Natural killer cell (primary cell): Measurements from ENCODE around the gene DLEC1. TPM values are rescaled to one million over a fixed set of nuclear protein-coding genes. Genes with fewer than 3 reads are reported as not detected.

ENCODE experiments used
- ATAC-seq, 3 donors: fragments of 150-1000 bp in 2 of 3; fragments of 200-7000 bp in 1 of 3; cut with Tn5 transposase; 1 replicate in 1 of 3; 2 replicates in 2 of 3; pipeline ENCODE4 v1.10.0; 2021; ENCODE audit warnings: mild to moderate bottlenecking in 2 of 3, moderate library complexity in 2 of 3
- DNase-seq, 2 donors: peaks; one replicate each; pipeline versions ENCODE4 v3.0.0 to v3.0.0-alpha.2; 2013 to 2021; ENCODE audit warnings: mixed read lengths in 1 of 2
- H3K27ac ChIP-seq: one replicate; pipeline ENCODE4 v1.5.1; 2013; ENCODE audit warnings: mild to moderate bottlenecking, low read length
- H3K27me3 ChIP-seq: one replicate; pipeline ENCODE4 v1.6.1; 2013; ENCODE audit warnings: low read length; ENCODE audit not compliant: control insufficient read depth, insufficient read depth
- H3K36me3 ChIP-seq: one replicate; pipeline ENCODE4 v1.6.1; 2013; ENCODE audit warnings: low read length; ENCODE audit not compliant: control insufficient read depth, insufficient read depth
- H3K4me1 ChIP-seq: one replicate; pipeline ENCODE4 v1.6.1; 2013; ENCODE audit warnings: low read length; ENCODE audit not compliant: control insufficient read depth, insufficient read depth
- H3K4me3 ChIP-seq: one replicate; pipeline ENCODE4 v1.5.1; 2013; ENCODE audit warnings: low read length
- H3K9me3 ChIP-seq: one replicate; pipeline ENCODE4 v1.6.1; 2013; ENCODE audit warnings: low read length; ENCODE audit not compliant: control insufficient read depth, insufficient read depth
- H3K27ac Mint-ChIP-seq, 2 donors: one replicate each; pipeline ENCODE4 v1.8.0; 2022; ENCODE audit warnings: mild to moderate bottlenecking in 2 of 2, mixed read lengths in 2 of 2, moderate library complexity in 1 of 2
- H3K27me3 Mint-ChIP-seq, 2 donors: one replicate each; pipeline ENCODE4 v1.8.0; 2022; ENCODE audit warnings: low read depth in 2 of 2, mixed read lengths in 2 of 2
- H3K36me3 Mint-ChIP-seq: one replicate; pipeline ENCODE4 v1.8.0; 2022; ENCODE audit warnings: mixed read lengths
- H3K4me1 Mint-ChIP-seq, 2 donors: one replicate each; pipeline ENCODE4 v1.8.0; 2022; ENCODE audit warnings: mixed read lengths in 2 of 2
- H3K4me3 Mint-ChIP-seq: one replicate; pipeline ENCODE4 v1.8.0; 2022; ENCODE audit warnings: mild to moderate bottlenecking, moderate library complexity, mixed read lengths
- H3K9me3 Mint-ChIP-seq, 2 donors: one replicate each; pipeline ENCODE4 v1.8.0; 2022; ENCODE audit warnings: mixed read lengths in 2 of 2
- CTCF ChIP-seq: fragments of 200-600 bp; IDR thresholded peaks from one replicate; pipeline ENCODE4 v1.8.0; 2022; ENCODE audit warnings: antibody characterized with exemption
- WGBS: methylation state at CpG from one replicate; pipeline ENCODE4 v1.1.7; 2013; ENCODE audit warnings: missing lambda C conversion rate; ENCODE audit not compliant: insufficient coverage; 5-methylcytosine and 5-hydroxymethylcytosine counted together
- intact Hi-C: fragments of 100-400 bp; cut with micrococcal nuclease; formaldehyde crosslinking; loops from one replicate; pipeline ENCODE4 v1.14.2; 2022
- total RNA-seq, 4 donors: library from RNA; stranded (reverse); fragments of 120-200 nt in 1 of 4; gene quantifications; one replicate each; pipeline versions ENCODE4 v1.2.3 to v1.2.4, GENCODE V29; 2013 to 2022

Gene DLEC1
- total RNA-seq, 3 donors from 2014 or later (not counting 1 experiment from before 2014, with no cell fraction given), result 6.1 to 7.5 (median 7.0) TPM

DNA sequence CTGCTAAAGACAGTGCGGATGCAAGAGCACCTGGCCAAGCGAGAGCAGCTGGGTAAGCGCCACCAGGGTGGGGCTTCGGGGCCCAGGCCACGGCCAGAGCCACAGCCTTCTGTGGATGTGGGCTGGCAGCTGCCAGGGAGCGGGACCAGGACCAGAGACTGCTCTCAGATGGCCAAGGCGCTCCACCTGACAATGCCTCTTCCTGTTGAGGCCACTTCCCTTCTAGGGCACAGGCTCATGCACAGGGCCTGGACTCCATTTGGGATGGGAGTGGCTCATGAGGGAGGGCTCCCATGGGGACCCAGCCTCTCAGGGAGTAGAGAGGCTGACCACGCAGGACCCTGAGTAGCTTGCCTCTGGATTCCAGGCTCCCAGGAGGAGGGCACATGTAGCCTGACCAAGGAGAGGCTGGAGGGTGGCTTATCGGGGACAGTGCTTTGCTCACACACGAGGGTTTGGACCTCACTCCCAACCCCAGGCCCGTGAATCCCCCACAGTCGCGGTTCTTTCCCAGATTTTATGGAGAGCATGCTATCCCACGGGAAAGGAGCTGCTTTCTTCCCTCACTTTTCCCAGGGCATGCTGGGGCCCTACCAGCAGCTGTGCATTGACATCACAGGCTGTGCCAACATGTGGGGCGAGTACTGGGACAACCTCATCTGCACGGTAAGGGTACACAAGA is 72.8 kb downstream of the DLEC1 start:
- 86% methylated on average over 16 of the region's 16 CpGs for WGBS
- H3K27me3 Mint-ChIP-seq, result no peaks in the 10 kb centered on the region

DNA sequence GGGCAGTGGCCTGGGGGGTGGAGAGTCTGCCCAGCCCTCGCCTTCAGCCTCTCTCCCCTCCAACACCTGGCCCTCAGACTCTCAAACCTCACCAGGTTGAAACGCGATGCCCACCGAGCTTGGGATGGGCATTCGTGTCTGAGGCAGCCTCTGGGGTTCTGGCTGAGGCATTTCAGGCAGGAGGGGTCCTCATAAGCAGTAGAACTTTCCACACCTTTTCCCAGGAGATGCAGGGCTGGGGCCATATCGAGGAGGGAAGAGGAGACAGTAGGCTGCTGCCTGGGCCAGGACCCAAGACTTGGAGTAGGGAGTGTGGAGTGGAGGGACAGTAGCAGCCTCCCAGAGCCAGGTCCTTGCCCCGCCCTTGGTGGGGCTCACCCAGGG is 73.4 kb downstream of the DLEC1 start:
- Histone ChIP-seq H3K9me3 (no peaks in the 10 kb centered on the region), H3K36me3 (no peaks in the 10 kb centered on the region), H3K27me3 (no peaks in the 10 kb centered on the region), H3K4me3 (no peak overlapping the region), H3K4me1 (peaks cover 9% of the 10 kb centered on the region), H3K27ac (no peak overlapping the region)
- no peaks in the 10 kb centered on the region for H3K27me3 Mint-ChIP-seq
- 88% methylated on average over 7 of the region's 7 CpGs for WGBS
- H3K27ac Mint-ChIP-seq, result no peak overlapping the region
- no peaks in the 10 kb centered on the region for H3K9me3 Mint-ChIP-seq
- intact Hi-C loops, result no loop called here
- no peaks in the 10 kb centered on the region for H3K36me3 Mint-ChIP-seq
- TF ChIP-seq CTCF, result no peak
- ATAC-seq, result no peak
- DNase-seq, result no peak
- no peak overlapping the region for H3K4me3 Mint-ChIP-seq
- peaks cover 0 to 10% of the 10 kb centered on the region in 2 donors for H3K4me1 Mint-ChIP-seq

More for the DNA sequence above, 72.8 kb downstream of the DLEC1 start:
- H3K4me1 Mint-ChIP-seq, result peaks cover 0 to 10% of the 10 kb centered on the region in 2 donors
- TF ChIP-seq CTCF, result no peak
- ATAC-seq (no peak), DNase-seq (peak in 1 of 2 donors; percentile 11)
- no peak overlapping the region for H3K27ac Mint-ChIP-seq
- Histone ChIP-seq H3K4me3 (no peak overlapping the region), H3K27me3 (no peaks in the 10 kb centered on the region), H3K9me3 (no peaks in the 10 kb centered on the region), H3K36me3 (no peaks in the 10 kb centered on the region), H3K27ac (no peak overlapping the region), H3K4me1 (peaks cover 9% of the 10 kb centered on the region)
- no peaks in the 10 kb centered on the region for H3K36me3 Mint-ChIP-seq
- intact Hi-C loops, result no loop called here
- H3K4me3 Mint-ChIP-seq, result no peak overlapping the region
- no peaks in the 10 kb centered on the region for H3K9me3 Mint-ChIP-seq

DNA sequence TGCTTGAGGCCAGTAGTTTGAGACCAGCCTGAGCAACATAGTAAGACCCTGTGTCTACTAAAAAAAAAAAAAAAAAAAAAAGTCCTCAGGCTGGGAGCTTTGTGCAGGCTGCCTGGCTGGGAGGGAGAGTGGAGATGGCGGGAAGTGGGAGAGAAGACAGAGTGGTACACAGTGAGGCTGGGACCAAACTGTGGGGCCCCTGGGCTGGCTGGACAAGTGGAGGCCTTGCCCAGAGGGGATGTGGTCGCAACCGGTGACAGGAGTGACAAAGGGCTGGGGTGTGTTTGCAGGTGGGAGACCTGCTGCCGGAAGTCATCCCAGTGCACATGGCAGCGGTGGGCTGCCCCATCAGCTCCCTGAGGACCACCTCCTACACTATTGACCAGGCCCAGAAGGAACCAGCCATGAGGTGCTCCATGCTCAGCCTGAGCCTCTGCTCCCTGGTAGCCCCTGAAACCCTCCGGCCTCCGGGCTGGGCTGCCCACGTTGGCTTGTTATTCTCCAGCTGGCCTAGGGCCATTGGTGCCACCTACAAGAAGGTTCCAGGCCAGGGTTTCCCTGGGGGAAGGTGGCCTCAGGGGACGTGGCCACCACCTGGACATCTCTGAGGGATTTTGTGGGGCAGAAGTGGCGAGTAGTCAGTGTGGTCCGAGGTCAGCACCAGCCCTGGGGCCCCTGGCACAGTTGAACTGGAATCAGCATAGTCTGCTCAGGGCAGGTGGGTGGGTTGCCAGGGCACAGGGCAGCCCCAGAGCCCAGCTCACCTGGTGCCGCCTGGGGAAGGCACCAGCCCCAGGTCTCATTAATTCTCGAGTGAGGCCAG is 75.3 kb downstream of the DLEC1 start:
- Histone ChIP-seq H3K36me3 (no peaks in the 10 kb centered on the region), H3K27me3 (no peaks in the 10 kb centered on the region), H3K4me1 (peaks cover 3% of the 10 kb centered on the region), H3K4me3 (no peak overlapping the region), H3K9me3 (no peaks in the 10 kb centered on the region), H3K27ac (no peak overlapping the region)
- Mint-ChIP-seq H3K9me3 (no peaks in the 10 kb centered on the region), H3K27ac (no peak overlapping the region), H3K4me1 (peaks cover 0 to 18% of the 10 kb centered on the region in 2 donors), H3K27me3 (no peaks in the 10 kb centered on the region), H3K4me3 (no peak overlapping the region), H3K36me3 (no peaks in the 10 kb centered on the region)
- DNase-seq, result no peak
- no peak for TF ChIP-seq CTCF
- no peak for ATAC-seq
- intact Hi-C loops, result no loop called here
- WGBS, result 85% methylated on average over 13 of the region's 13 CpGs
